T-cell (primary cell): ENCODE measurements around the gene CYFIP1. TPM values are rescaled to one million over a fixed set of nuclear protein-coding genes. Genes with fewer than 3 reads are reported as not detected.

ENCODE experiments used
- ATAC-seq, 4 experiments: fragments of 200-7000 bp in 3 of 4; fragments of 150-1000 bp in 1 of 4; cut with Tn5 transposase; replicated peaks in 1 of 4; 1 replicate in 3 of 4; 2 replicates in 1 of 4; pipeline ENCODE4 v1.10.0; 2021; ENCODE audit warnings: moderate library complexity in 3 of 4, mild to moderate bottlenecking in 2 of 4, moderate number of reproducible peaks in 1 of 4
- CTCF ChIA-PET, 2 donors: fragments of 300-600 bp; sonication (Branson Sonifier 250); formaldehyde crosslinking; loops; one replicate each; lab custom pipeline; 2022; ENCODE audit warnings: antibody characterized with exemption in 2 of 2; lab: Charles Lee
- POLR2A ChIA-PET, 2 donors: fragments of 300-600 bp; sonication (Branson Sonifier 250); formaldehyde crosslinking; loops; one replicate each; lab custom pipeline; 2022; ENCODE audit warnings: antibody characterized with exemption in 2 of 2; lab: Charles Lee
- DNase-seq, 35 experiments: peaks; one replicate each; pipeline versions ENCODE4 v3.0.0 to v3.0.0-alpha.2; 2013 to 2023
- H3K27ac ChIP-seq: one replicate; pipeline ENCODE4 v1.5.1; 2013; ENCODE audit warnings: low read length
- H3K27me3 ChIP-seq, 2 experiments: replicated peaks in 1 of 2; 1 replicate in 1 of 2; 2 replicates in 1 of 2; pipeline versions ENCODE4 v1.6.1 to v1.7.0; 2013; ENCODE audit warnings: low read length in 1 of 2, mixed read lengths in 1 of 2; ENCODE audit not compliant: control insufficient read depth in 2 of 2, insufficient read depth in 2 of 2; ENCODE audit errors: extremely low read depth in 1 of 2
- H3K36me3 ChIP-seq, 2 donors: 1 replicate in 1 of 2; 2 replicates in 1 of 2; pipeline versions ENCODE4 v1.6.1 to v1.7.0; 2013; ENCODE audit warnings: low read length in 1 of 2; ENCODE audit not compliant: control insufficient read depth in 2 of 2, insufficient read depth in 1 of 2; ENCODE audit errors: extremely low read depth in 1 of 2
- H3K4me1 ChIP-seq, 2 experiments: 1 replicate in 1 of 2; 2 replicates in 1 of 2; pipeline versions ENCODE4 v1.6.1 to v1.7.0; 2013; ENCODE audit warnings: low read length in 2 of 2, mixed read lengths in 1 of 2; ENCODE audit not compliant: insufficient read depth in 2 of 2, control insufficient read depth in 1 of 2; ENCODE audit errors: extremely low read depth in 1 of 2
- H3K4me3 ChIP-seq, 2 donors: 1 replicate in 1 of 2; 2 replicates in 1 of 2; pipeline versions ENCODE4 v1.5.1 to v1.7.0; 2013; ENCODE audit warnings: mild to moderate bottlenecking in 2 of 2, low read length in 1 of 2, moderate library complexity in 1 of 2; ENCODE audit not compliant: control insufficient read depth in 1 of 2; ENCODE audit errors: extremely low read depth in 1 of 2
- H3K9me3 ChIP-seq: 2 replicates; pipeline ENCODE4 v1.7.0; 2013
- H3K27ac Mint-ChIP-seq, 2 donors: one replicate each; pipeline ENCODE4 v1.8.0; 2020 to 2021; ENCODE audit warnings: mild to moderate bottlenecking in 2 of 2, mixed read lengths in 2 of 2
- H3K27me3 Mint-ChIP-seq, 2 donors: one replicate each; pipeline ENCODE4 v1.8.0; 2021 to 2022; ENCODE audit warnings: mixed read lengths in 2 of 2
- H3K36me3 Mint-ChIP-seq: one replicate; pipeline ENCODE4 v1.8.0; 2021; ENCODE audit warnings: mixed read lengths
- H3K4me1 Mint-ChIP-seq, 3 donors: one replicate each; pipeline ENCODE4 v1.8.0; 2020 to 2022; ENCODE audit warnings: mixed read lengths in 3 of 3, mild to moderate bottlenecking in 1 of 3
- H3K4me3 Mint-ChIP-seq, 3 donors: one replicate each; pipeline ENCODE4 v1.8.0; 2020 to 2022; ENCODE audit warnings: mild to moderate bottlenecking in 3 of 3, mixed read lengths in 3 of 3, moderate library complexity in 3 of 3
- H3K9me3 Mint-ChIP-seq, 3 donors: one replicate each; pipeline ENCODE4 v1.8.0; 2020 to 2022; ENCODE audit warnings: mixed read lengths in 3 of 3
- WGBS: methylation state at CpG from one replicate; pipeline ENCODE4 v1.1.5; 2013; ENCODE audit warnings: missing lambda C conversion rate; ENCODE audit not compliant: insufficient coverage; 5-methylcytosine and 5-hydroxymethylcytosine counted together
- total RNA-seq, 35 experiments: library from RNA in 6 of 35; stranded (reverse) in 6 of 35; fragments of 120-200 nt in 1 of 35; gene quantifications; one replicate each; pipeline versions ENCODE4 v1.2.1 to v1.2.4 and lab custom pipeline; 2013 to 2026

CYFIP1 gene
- total RNA-seq, 5 donors from 2014 or later (not counting 1 experiment from before 2014, with no cell fraction given): 3.8 to 10.2 (median 7.9) TPM

GRCh38 chr15:22958487-22959280 is 21.5 kb downstream of the CYFIP1 start:
- ATAC-seq (no peak), DNase-seq (no peak)
- Mint-ChIP-seq H3K9me3 (no peaks in the 10 kb centered on the region), H3K36me3 (no peaks in the 10 kb centered on the region), H3K4me3 (no peak overlapping the region), H3K27me3 (no peaks in the 10 kb centered on the region), H3K4me1 (peaks cover 0 to 2% (median 0%) of the 10 kb centered on the region in 3 donors), H3K27ac (no peak overlapping the region)
- H3K9me3 ChIP-seq: no peaks in the 10 kb centered on the region
- CTCF ChIA-PET: no interaction called here
- POLR2A ChIA-PET: no interaction called here
- 75% methylated on average over 12 of the region's 16 CpGs for WGBS
- no peaks in the 10 kb centered on the region for H3K4me1 ChIP-seq
- no peak overlapping the region for H3K4me3 ChIP-seq
- H3K36me3 ChIP-seq: no peaks in the 10 kb centered on the region
- H3K27ac ChIP-seq: no peak overlapping the region
- no peaks in the 10 kb centered on the region for H3K27me3 ChIP-seq

GRCh38 chr15:22956978-22957260 is 23.2 kb downstream of the CYFIP1 start:
- 93% methylated on average over 4 of the region's 14 CpGs for WGBS
- Mint-ChIP-seq H3K36me3 (no peaks in the 10 kb centered on the region), H3K27me3 (no peaks in the 10 kb centered on the region), H3K9me3 (no peaks in the 10 kb centered on the region), H3K4me3 (no peak overlapping the region), H3K27ac (no peak overlapping the region), H3K4me1 (peaks cover 0 to 2% (median 0%) of the 10 kb centered on the region in 3 donors)
- Histone ChIP-seq H3K9me3 (no peaks in the 10 kb centered on the region), H3K27ac (no peak overlapping the region), H3K36me3 (no peaks in the 10 kb centered on the region), H3K27me3 (no peaks in the 10 kb centered on the region), H3K4me3 (no peak overlapping the region), H3K4me1 (no peaks in the 10 kb centered on the region)
- DNase-seq (no peak), ATAC-seq (no peak)
- ChIA-PET POLR2A (no interaction called here), CTCF (no interaction called here)

GRCh38 chr15:22956257-22956977 is 23.8 kb downstream of the CYFIP1 start:
- ChIA-PET POLR2A (no interaction called here), CTCF (no interaction called here)
- 95% methylated on average over 9 of the region's 16 CpGs for WGBS
- H3K27me3 Mint-ChIP-seq: no peaks in the 10 kb centered on the region
- Histone ChIP-seq H3K27me3 (no peaks in the 10 kb centered on the region), H3K36me3 (no peaks in the 10 kb centered on the region), H3K27ac (no peak overlapping the region), H3K4me1 (no peaks in the 10 kb centered on the region), H3K9me3 (no peaks in the 10 kb centered on the region), H3K4me3 (no peak overlapping the region)
- DNase-seq (no peak), ATAC-seq (no peak)
- no peaks in the 10 kb centered on the region for H3K36me3 Mint-ChIP-seq
- H3K9me3 Mint-ChIP-seq: no peaks in the 10 kb centered on the region
- H3K27ac Mint-ChIP-seq: no peak overlapping the region
- peaks cover 0 to 2% (median 0%) of the 10 kb centered on the region in 3 donors for H3K4me1 Mint-ChIP-seq
- H3K4me3 Mint-ChIP-seq: no peak overlapping the region

GRCh38 chr15:22955544-22956119 is 24.5 kb downstream of the CYFIP1 start:
- Mint-ChIP-seq H3K4me1 (peaks cover 0 to 3% (median 0%) of the 10 kb centered on the region in 3 donors), H3K4me3 (no peak overlapping the region), H3K36me3 (no peaks in the 10 kb centered on the region), H3K27me3 (no peaks in the 10 kb centered on the region), H3K9me3 (no peaks in the 10 kb centered on the region), H3K27ac (no peak overlapping the region)
- Histone ChIP-seq H3K27me3 (no peaks in the 10 kb centered on the region), H3K4me3 (no peak overlapping the region), H3K36me3 (no peaks in the 10 kb centered on the region), H3K4me1 (no peaks in the 10 kb centered on the region), H3K9me3 (no peaks in the 10 kb centered on the region), H3K27ac (no peak overlapping the region)
- 82% methylated on average over 2 of the region's 6 CpGs for WGBS
- DNase-seq (no peak), ATAC-seq (no peak)
- POLR2A ChIA-PET: no interaction called here
- CTCF ChIA-PET: no interaction called here

GRCh38 chr15:22954798-22955543 is 25.2 kb downstream of the CYFIP1 start:
- POLR2A ChIA-PET: no interaction called here
- DNase-seq (no peak), ATAC-seq (no peak)
- Mint-ChIP-seq H3K27ac (no peak overlapping the region), H3K4me3 (no peak overlapping the region), H3K36me3 (no peaks in the 10 kb centered on the region), H3K4me1 (peaks cover 0 to 6% (median 2%) of the 10 kb centered on the region in 3 donors), H3K27me3 (no peaks in the 10 kb centered on the region), H3K9me3 (no peaks in the 10 kb centered on the region)
- Histone ChIP-seq H3K4me1 (no peaks in the 10 kb centered on the region), H3K36me3 (no peaks in the 10 kb centered on the region), H3K9me3 (no peaks in the 10 kb centered on the region), H3K4me3 (no peak overlapping the region), H3K27ac (no peak overlapping the region), H3K27me3 (peaks cover 0 to 2% of the 10 kb centered on the region in 2 experiments)
- 92% methylated on average over 14 of the region's 14 CpGs for WGBS
- CTCF ChIA-PET: no interaction called here

- CTCF ChIA-PET: no interaction called here
Measured at GRCh38 chr15:22954326-22954725, 25.8 kb downstream of the CYFIP1 start.

More at GRCh38 chr15:22954326-22954725, 25.8 kb downstream of the CYFIP1 start:
- Histone ChIP-seq H3K4me3 (no peak overlapping the region), H3K4me1 (no peaks in the 10 kb centered on the region), H3K36me3 (no peaks in the 10 kb centered on the region), H3K27me3 (peaks cover 0 to 2% of the 10 kb centered on the region in 2 experiments), H3K9me3 (no peaks in the 10 kb centered on the region), H3K27ac (no peak overlapping the region)
- no peak for ATAC-seq
- no peak for DNase-seq
- Mint-ChIP-seq H3K4me1 (peaks cover 0 to 6% (median 2%) of the 10 kb centered on the region in 3 donors), H3K36me3 (no peaks in the 10 kb centered on the region), H3K27me3 (no peaks in the 10 kb centered on the region), H3K9me3 (no peaks in the 10 kb centered on the region), H3K27ac (no peak overlapping the region), H3K4me3 (no peak overlapping the region)
- POLR2A ChIA-PET: no interaction called here
- WGBS: 91% methylated on average over 6 of the region's 12 CpGs
